GM21515 (cell line): ENCODE data around the gene ANK2.

Experiments used
- ATAC-seq: cut with Tn5 transposase; IDR thresholded peaks from one replicate; pipeline ENCODE4 v1.9.1; 2021; ENCODE audit not compliant: unreplicated experiment

The ANK2 gene

GRCh38 chr4:113385281-113385899 lies 335.9 kb downstream of the ANK2 start:
- ATAC-seq, result no peak

- no peak for ATAC-seq
Measured at GRCh38 chr4:113389160-113389559, 339.7 kb downstream of the ANK2 start.

GRCh38 chr4:113390850-113391249 lies 341.4 kb downstream of the ANK2 start:
- ATAC-seq, result no peak

GRCh38 chr4:113394108-113394729 lies 344.8 kb downstream of the ANK2 start:
- no peak for ATAC-seq

- ATAC-seq, result peak; percentile 96
Measured at GRCh38 chr4:113394730-113395530, 345.5 kb downstream of the ANK2 start.

GRCh38 chr4:113397114-113397701 lies 347.8 kb downstream of the ANK2 start:
- no peak for ATAC-seq

GRCh38 chr4:113398441-113399143 lies 349.1 kb downstream of the ANK2 start:
- no peak for ATAC-seq

GRCh38 chr4:113404167-113404571 lies 354.7 kb downstream of the ANK2 start:
- ATAC-seq, result no peak

- no peak for ATAC-seq
Measured at GRCh38 chr4:113404841-113405240, 355.4 kb downstream of the ANK2 start.

GRCh38 chr4:113405874-113406722 lies 356.6 kb downstream of the ANK2 start:
- ATAC-seq, result no peak

GRCh38 chr4:113406723-113407016 lies 357.2 kb downstream of the ANK2 start:
- ATAC-seq, result no peak

GRCh38 chr4:113407409-113407808 lies 358.0 kb downstream of the ANK2 start:
- no peak for ATAC-seq

- no peak for ATAC-seq
Measured at GRCh38 chr4:113409181-113409580, 359.7 kb downstream of the ANK2 start.

GRCh38 chr4:113410686-113411085 lies 361.2 kb downstream of the ANK2 start:
- no peak for ATAC-seq

GRCh38 chr4:113411496-113411938 lies 362.1 kb downstream of the ANK2 start:
- no peak for ATAC-seq

- no peak for ATAC-seq
Measured at GRCh38 chr4:113419631-113420030, 370.2 kb downstream of the ANK2 start.

- no peak for ATAC-seq
Measured at GRCh38 chr4:113420938-113421337, 371.5 kb downstream of the ANK2 start.

GRCh38 chr4:113423631-113424030 lies 374.2 kb downstream of the ANK2 start:
- no peak for ATAC-seq

- ATAC-seq, result no peak
Measured at GRCh38 chr4:113433116-113433515, 383.7 kb downstream of the ANK2 start.
